Measurements from ENCODE around the gene NSFL1C. TPM values are rescaled to one million over a fixed set of nuclear protein-coding genes. Genes with fewer than 3 reads are reported as not detected.

The NSFL1C gene
- total RNA-seq, 3 donors from 2014 or later = 70.3 to 84.1 (median 80.0) TPM

DNA sequence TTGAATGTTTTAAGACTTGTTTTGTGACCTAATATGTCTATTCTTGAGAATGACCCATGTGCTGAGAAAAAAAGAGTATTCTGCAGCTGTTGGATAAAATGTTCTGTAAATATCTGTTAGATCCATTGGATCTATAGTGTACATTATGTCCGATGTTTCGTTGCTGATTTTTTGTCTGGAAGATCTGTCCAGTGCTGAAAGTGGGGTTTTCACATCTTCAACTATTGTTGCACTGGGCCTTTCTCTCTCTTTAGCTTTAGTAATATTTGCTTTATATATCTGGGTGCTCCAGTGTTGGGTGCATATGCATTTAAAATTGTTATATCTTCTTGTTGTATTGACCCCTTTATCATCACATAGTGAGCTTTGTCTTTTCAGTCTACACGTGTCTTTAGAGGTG lies 30.3 kb upstream of the NSFL1C start:
- Histone ChIP-seq H3K4me1 (ENCODE audit: low read depth) (no peaks in the 10 kb centered on the region), H3K36me3 (ENCODE audit: low read depth) (no peaks in the 10 kb centered on the region), H3K9me3 (no peaks in the 10 kb centered on the region), H3K4me3 (no peak overlapping the region)
- TF ChIP-seq, protein P1, sequence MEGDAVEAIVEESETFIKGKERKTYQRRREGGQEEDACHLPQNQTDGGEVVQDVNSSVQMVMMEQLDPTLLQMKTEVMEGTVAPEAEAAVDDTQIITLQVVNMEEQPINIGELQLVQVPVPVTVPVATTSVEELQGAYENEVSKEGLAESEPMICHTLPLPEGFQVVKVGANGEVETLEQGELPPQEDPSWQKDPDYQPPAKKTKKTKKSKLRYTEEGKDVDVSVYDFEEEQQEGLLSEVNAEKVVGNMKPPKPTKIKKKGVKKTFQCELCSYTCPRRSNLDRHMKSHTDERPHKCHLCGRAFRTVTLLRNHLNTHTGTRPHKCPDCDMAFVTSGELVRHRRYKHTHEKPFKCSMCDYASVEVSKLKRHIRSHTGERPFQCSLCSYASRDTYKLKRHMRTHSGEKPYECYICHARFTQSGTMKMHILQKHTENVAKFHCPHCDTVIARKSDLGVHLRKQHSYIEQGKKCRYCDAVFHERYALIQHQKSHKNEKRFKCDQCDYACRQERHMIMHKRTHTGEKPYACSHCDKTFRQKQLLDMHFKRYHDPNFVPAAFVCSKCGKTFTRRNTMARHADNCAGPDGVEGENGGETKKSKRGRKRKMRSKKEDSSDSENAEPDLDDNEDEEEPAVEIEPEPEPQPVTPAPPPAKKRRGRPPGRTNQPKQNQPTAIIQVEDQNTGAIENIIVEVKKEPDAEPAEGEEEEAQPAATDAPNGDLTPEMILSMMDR (IDR thresholded peaks at IDR 0.05) = no peak
- no peak for ATAC-seq
- intact Hi-C loops (cut with DNase I, micrococcal nuclease) = no loop called here
- DNase-seq = no peak

DNA sequence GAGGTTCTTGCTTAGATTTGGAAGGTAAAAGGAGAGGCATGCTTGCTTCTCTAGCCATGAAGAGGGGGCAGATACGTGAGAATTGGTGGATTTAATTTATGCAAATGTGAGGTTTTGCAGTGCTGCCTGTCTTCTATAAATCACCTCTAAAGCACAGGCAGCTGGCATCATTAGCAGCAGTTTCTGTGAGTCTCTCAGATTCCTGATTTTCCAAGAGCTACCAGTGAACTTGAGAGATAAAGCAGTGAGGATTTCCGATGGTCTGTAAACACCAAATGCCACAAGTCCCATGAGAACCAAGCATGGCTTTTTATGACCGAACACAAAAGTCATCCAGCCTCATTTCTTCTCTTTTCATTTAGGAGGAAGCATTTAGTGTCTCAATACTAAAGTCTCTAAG lies 27.8 kb upstream of the NSFL1C start:
- H3K9me3 ChIP-seq = no peaks in the 10 kb centered on the region
- H3K4me1 ChIP-seq (ENCODE audit: low read depth) = no peaks in the 10 kb centered on the region
- DNase-seq (no peak), ATAC-seq (no peak)
- intact Hi-C loops (cut with DNase I, micrococcal nuclease) = no loop called here
- no peaks in the 10 kb centered on the region for H3K36me3 ChIP-seq (ENCODE audit: low read depth)
- H3K4me3 ChIP-seq = no peak overlapping the region
- TF ChIP-seq, protein P1 (IDR thresholded peaks at IDR 0.05) = no peak

DNA sequence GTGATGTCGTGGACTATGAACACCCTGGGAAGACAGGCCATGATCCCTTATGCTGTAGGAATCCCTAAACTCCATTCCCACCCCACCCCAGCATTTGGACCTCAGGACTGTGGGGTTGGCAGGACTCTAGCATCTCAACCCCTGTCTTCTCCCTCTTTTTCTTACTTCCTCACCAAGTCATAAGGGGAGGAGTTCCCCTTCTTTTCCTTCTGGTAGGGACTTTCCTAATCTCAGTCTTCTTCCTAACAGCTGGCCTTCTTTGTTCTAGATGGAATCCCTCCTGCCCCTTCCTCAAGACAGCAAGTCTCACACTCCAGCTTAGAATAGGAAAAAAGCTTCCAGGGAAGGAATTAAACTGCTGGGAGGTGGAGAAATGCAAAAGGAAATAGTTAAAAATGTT lies 26.9 kb upstream of the NSFL1C start:
- DNase-seq = no peak
- TF ChIP-seq, protein P1 (IDR thresholded peaks at IDR 0.05) = no peak
- ATAC-seq = no peak
- no peaks in the 10 kb centered on the region for H3K4me1 ChIP-seq (ENCODE audit: low read depth)
- H3K4me3 ChIP-seq = no peak overlapping the region
- no peaks in the 10 kb centered on the region for H3K36me3 ChIP-seq (ENCODE audit: low read depth)
- no peaks in the 10 kb centered on the region for H3K9me3 ChIP-seq
- intact Hi-C loops (cut with DNase I, micrococcal nuclease) = no loop called here

DNA sequence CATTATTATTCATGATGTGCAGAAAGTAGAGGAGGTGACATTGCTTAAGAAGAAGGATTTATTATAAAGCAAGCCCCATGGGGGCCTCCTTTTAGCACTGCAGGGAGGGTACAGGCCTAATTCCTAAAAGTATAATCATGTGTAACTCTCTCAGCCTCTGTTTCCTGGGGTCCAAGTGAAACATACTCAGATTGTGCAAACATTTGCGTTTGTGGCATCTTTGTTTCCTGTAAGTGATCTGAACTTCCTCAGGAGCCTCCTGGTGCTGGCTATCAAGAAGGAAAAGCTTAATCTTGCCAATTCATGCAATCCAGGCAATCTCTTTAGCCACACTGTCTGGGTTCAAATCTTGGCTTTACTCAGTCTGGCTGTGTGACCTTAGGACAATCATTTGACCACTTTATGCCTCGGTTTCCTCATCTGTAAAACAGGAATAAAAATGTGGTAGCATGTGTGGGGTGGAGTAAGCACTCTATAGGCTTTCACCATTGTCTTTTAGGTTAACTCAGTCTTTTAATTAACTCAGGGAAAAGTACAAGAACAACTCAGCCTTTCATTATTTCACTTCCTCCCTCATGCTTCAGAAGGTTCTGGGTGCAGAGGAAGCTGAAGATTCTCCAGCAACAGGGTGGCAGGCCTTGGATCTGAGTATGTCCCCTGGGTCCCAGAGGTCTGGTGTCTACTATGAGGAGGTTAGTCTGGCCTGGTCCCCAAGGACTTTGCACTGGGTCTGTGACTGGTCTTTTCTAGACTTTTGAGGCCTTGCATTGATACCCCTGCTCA lies 25.4 kb upstream of the NSFL1C start:
- ATAC-seq = no peak

DNA sequence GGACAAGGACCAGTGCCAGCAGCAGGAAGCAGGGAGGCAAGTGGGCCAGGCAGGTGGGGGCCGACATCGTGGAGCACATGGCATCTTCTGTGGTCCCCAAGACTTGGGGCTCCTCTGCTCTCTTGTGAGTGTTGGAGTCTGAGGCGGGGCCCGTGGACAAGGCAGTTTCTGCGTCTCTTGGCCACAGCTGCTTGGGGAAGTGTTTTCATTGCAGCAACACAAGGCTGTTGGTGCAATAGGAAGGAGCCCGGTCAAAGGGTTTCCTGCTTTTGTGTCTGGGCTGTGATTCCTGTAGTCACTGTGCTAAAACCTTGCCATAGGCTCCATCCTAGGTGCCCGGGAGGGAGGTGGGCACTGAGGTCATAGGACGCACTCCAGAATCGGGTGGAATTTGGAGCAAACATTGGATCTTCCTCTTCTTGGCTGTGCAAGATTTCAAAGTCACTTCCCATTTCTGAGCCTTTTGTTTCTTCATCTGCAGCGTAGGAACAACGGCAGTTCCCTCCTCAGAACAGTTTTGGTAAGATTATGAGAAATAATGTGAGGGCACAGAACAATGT lies 24.7 kb upstream of the NSFL1C start, which contains the start of gene SIRPB2:
Gene SIRPB2, minus strand, starts transcription at position 140 of the 560 bp plus-strand sequence. Its CDS starts 61 bp downstream, at position 79.
- no peaks in the 10 kb centered on the region for H3K9me3 ChIP-seq
- H3K36me3 ChIP-seq (ENCODE audit: low read depth) = no peaks in the 10 kb centered on the region
- no peak within 1 kb of the TSS for H3K4me3 ChIP-seq
- TF ChIP-seq, protein P1 (IDR thresholded peaks at IDR 0.05) = no peak
- no peaks in the 10 kb centered on the region for H3K4me1 ChIP-seq (ENCODE audit: low read depth)
- ATAC-seq = peak; percentile 36
- peak in 1 of 3 donors; percentile 55 for DNase-seq
- intact Hi-C loops (cut with DNase I, micrococcal nuclease) = no loop called here

More for the DNA sequence above, 25.4 kb upstream of the NSFL1C start:
- no peak for DNase-seq
- Histone ChIP-seq H3K4me3 (no peak overlapping the region), H3K4me1 (ENCODE audit: low read depth) (no peaks in the 10 kb centered on the region), H3K36me3 (ENCODE audit: low read depth) (no peaks in the 10 kb centered on the region), H3K9me3 (no peaks in the 10 kb centered on the region)
- intact Hi-C loops (cut with DNase I, micrococcal nuclease) = no loop called here
- TF ChIP-seq, protein P1 (IDR thresholded peaks at IDR 0.05) = no peak
